ENCODE results near the gene SP140.

- TF ChIP-seq EGR1 (IDR thresholded peaks at IDR 0.05): no peak
- TF ChIP-seq TCF12 (IDR thresholded peaks at IDR 0.05; ENCODE audit: low read depth): no peak
- no peak for TF ChIP-seq TAF1 (IDR thresholded peaks at IDR 0.05; ENCODE audit: low read depth)
- no peak for TF ChIP-seq TEAD4 (IDR thresholded peaks at IDR 0.05)
- no peak for TF ChIP-seq RAD21 (IDR thresholded peaks at IDR 0.05; ENCODE audit: low read depth)
- no peak for TF ChIP-seq EP300 (IDR thresholded peaks at IDR 0.05; ENCODE audit: borderline replicate concordance)
- no peak for TF ChIP-seq YY1 (IDR thresholded peaks at IDR 0.05; ENCODE audit: low read depth)
- TF ChIP-seq MAX (IDR thresholded peaks at IDR 0.05): no peak
Observed at GRCh38 chr2:230296917-230297316, 71.4 kb downstream of the SP140 start.
